Hematopoietic multipotent progenitor cell treated with erythropoietin and hydrocortisone succinate and interleukin-3 and kit ligand, for 4 days (in vitro differentiated cells): Measurements from ENCODE around the gene SF3B6.
"Not testable (repeated sequence)": the region's sequence is repeated elsewhere in the genome, so short reads cannot be mapped to it uniquely, and the experiment has no call there.

Experiments
- DNase-seq: peaks from one replicate; pipeline ENCODE4 v3.0.0-alpha.2; 2015

Gene SF3B6, protein sequence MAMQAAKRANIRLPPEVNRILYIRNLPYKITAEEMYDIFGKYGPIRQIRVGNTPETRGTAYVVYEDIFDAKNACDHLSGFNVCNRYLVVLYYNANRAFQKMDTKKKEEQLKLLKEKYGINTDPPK

DNA sequence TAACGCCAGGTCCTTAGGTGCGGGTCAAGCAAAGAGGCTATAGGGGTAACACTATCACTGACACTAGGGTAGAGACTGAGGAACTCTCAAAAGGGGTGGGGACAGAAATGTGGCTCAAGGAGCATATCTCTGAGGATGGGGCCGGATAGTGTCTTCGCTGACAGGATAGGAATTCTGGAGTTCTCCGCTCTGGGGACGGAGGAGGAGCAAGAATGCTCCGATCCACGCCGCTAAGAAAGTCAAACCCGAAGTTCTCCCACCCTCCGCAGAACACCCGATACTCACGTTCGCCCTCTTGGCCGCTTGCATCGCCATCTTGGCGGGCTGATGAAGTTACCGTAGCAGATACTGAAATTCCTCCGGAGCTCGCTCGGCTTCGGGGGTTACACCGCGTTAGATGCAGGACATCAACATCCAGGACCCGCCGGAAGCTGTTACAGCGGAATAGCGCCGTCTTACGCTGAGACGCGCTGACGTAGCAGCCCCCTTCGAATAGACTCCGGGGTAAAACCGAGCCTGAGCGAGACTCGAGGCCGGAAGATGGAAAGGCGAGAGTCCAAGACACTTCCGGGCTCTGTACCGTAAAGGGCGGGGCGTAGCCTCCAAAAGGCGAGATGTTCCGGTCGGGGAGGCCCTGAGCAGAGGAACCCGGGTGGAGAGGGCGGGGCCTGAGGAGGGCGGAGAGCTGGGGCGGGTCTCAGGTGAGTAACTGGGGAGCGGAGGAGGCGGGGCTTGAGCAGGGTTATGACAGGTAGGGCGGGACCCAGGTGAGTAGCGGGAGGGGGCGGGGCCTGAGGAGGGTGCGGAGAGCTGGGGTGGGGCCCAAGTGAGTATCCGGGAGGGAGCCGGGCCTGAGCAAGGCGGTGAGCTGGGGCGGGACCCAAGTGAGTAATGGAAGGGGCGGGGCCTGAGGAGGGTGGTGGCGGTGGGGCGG is at the start of gene SF3B6:
SF3B6 (minus strand) TSS at position 412 of the 934 bp plus-strand sequence; CDS start at position 315, 97 bp downstream.
- DNase-seq = peak; percentile 100

DNA sequence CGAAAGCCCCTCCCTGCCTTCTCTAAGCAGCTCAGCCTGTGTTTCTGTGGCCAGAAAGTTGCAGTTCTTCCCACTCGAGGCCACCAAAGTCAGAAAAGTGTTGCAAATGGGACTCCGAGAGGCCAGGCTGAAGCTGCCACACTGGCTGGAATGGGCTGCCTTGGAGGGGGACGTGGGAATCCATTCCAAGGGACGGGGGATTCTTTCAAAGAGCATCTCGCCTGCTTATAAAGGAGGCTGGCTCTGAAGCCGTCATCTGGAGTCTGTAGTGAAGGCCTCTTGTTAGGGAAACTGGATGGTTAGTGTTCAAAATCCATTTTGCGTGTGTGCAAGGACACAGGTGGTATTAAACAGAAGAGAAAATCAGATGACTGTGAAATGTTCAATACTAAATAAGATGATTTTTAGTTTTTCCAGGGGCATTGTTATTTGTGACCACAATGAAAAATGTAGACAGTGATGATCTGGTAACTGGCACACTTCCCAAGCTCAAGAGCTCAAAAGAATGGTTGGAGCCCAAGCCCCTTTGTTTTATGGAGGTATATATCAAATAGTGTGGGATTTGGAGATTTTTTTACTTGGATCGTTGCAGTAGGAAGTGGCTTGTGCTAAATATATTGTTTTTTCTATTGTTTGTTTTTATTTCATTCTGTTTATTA is 47.9 kb upstream of the SF3B6 start:
- no peak for DNase-seq

DNA sequence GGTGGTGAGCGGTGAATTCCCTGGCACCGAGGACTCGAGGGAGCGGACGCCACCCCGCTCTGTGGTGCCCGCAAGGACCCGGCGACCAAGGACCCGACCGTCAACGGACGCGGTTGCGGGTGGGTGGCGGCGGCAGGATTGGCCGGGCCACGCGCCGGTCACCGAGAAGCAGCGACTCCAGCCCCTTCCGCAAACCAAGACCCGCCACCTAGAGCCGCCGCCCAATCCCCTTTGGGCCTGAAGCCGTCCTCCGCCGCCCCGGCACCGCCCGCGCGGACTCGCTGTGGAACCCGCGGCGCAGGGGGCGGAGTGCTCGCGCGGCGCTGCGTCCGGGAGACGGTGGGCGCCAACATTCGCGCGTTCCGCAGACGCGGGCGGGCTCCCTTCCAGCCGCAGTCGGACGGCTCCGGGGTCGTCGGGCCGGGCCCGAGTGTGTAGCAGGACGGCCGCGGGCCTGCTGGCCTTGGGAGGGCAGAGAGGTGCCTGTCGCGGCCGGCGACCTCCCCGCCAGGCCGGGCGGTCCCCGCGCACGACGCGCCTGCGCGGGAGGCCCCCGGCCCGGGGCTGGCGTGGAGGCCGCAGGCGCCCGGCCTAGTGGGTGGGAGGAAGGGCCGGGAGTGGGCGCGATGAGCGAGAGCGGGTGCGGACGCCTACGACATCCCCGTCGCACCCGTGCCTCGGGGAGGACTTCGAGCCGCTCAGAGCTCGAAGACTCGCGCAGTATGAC is 47.2 kb upstream of the SF3B6 start, which contains the start of the genes FAM228B and PFN4:
FAM228B (plus strand) TSS at position 275 of the 727 bp plus-strand sequence. CDS start 893 bp downstream, outside the sequence.
PFN4 (minus strand) TSS at position 140 of the 727 bp plus-strand sequence. CDS start 799 bp downstream, outside the sequence.
- DNase-seq = peak; percentile 96

DNA sequence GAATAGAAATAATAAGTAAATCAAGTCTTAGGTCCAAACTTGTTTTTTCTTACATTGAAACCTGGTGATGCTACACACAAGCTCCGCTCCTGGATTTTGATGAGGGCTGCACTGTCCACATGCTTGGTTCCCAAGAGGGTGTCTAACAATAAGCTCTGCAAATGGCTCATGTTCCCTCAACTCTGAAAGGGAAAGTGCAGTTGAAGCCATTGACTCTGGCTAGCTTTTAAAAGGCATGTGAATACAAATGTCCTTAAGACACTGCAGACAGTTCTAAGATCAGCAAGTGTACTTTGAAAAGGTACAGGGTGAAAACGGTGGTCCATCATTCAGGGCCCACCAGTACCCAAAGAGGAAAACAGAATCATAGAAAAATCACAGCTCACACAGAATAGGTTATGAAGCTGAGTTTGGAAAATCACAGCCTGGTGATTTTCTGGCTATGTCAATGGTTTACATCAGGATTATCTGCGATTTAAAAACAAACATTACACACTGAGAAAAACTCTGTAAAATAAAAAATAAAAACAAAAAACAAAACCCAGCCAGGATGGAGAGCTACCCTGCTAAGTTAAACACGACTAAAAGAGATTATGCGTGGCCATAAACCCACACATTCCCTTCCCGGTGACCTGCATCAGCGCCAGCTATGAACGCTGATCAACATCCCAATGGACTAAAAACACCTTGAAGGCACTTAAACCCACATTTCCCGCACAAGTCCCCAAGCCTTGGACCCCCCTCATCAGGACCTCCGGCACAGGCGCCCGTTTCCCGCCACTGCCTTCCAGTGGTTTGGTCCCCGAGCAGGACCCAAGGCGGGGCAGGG is 46.5 kb upstream of the SF3B6 start:
- no peak for DNase-seq

DNA sequence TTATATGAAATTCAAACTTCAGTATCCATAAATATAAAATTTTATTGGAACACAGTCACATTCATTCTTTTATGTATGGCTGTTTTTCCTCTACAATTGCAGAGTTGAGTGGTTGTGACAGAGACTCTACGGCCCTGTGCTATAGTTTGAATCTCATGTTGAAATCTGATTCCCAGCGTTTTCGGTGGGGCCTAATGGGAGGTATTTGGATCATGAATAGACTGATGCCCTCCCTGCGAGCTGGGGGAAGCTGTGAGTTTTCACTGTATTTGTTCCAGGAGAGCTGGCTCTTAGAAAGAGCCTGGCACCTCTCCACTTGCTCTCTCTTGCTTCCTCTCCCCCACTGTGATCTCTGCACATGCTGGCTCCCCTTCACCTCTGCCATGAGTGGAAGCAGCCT is 45.3 kb upstream of the SF3B6 start:
- DNase-seq = no peak

DNA sequence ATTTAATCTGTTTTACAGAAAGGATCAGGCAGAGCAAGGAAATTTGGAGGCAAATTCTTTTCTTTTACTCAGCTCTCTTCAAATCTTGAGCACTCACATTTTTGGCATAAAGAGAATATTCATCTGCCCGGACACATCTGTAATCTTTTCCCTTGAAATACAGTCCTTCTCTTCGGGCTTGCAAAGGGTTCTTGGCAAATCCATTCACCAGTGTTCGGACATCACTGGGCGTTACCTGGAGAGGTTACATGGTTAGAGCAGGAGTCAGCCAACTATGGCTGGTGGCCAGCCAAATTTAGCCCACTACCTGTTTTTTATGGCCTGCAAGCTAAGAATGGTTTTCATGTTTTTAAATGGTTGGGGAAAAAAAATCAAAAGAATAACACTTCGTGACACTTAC is 44.9 kb upstream of the SF3B6 start:
- DNase-seq = no peak

DNA sequence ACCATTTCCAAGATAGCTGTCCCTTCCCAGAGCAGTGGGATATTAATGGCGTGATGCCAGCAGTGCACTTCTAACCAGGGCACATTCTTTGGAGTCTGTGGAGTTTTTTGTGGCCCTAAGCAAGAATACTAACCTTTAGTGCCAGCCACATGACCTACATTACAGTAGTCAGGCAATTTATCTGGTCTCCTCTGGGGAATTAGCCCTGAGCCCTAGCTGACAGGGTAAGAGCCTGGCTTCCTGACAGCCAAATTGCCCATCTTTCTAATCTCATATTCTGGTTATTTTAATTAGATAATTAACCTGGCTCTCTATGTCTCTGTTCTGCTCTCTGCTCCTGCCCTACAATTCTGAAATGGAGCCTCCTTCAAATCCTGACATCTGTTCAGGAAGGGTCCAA is 41.8 kb upstream of the SF3B6 start:
- no peak for DNase-seq

DNA sequence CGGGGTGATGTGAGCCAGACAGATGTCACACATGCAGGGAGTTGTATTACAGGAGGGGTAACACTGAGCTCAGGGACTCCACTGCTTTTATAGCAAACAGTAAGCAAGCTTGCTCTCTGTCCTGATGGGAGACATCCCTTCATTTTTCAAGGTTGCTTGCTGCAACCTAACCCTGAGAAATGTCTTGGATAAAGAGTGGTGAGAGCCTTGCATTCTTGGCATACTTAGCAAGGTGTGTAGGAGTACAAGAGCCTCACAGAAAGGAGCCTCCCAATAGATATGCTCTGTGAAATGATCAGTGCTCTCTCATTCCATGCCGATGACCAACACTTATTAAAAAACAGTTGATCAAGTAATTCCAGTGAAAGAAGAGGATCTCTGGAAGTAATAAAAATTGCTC is 38.9 kb upstream of the SF3B6 start:
- DNase-seq = no peak

DNA sequence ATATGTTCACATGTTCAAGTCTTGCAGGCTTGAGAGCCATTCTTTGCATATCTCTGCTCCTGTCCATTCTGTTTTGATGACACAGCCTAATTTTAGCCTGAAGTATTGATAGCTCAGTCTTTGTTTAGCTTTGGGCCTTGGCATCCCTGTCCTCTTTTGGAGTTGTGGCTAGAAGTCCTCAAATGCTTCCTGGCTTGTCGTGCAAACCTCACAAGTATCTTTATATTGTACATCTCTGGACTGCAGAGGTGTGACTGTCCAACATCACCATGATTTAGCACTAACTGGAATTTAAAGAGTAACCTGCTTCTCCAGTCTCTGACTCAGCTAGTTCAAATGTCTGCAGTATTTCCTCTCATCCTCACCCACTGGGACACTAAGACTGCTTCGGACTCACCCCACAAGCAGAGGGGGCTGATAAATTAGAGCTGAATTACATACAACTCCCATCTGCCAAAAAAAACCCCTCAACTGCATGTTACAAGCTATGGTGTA is 35.3 kb upstream of the SF3B6 start:
- no peak for DNase-seq

DNA sequence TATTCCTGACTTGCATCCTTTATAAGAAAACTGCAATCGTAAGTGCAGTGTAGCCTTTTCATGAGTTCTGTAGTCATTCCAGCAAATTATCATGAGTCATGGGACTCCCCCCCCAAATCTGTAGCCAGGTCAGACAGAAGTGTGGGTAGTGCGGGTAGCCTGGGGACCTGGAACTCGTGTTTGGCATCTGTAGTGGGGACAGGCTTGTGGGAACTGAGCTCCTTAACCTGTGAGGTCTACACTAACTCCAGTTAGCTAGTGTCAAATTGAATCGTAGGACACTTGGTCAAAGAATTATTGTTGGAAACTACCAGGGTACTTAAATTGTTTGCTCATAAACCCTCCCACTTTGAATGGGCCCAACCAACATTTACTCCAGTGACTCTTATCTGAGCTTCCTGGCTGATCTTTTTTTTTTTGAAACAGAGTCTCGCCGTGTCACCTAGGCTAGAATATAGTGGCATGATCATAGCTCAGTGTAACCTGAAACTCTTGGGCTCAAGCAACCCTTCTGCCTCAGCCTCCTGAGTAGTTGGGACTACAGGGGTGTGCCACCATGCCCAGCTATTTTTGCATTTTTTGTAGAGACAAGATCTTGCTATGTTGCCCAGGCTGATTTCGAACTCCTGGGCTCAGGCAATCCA is 34.7 kb upstream of the SF3B6 start:
- no peak for DNase-seq

DNA sequence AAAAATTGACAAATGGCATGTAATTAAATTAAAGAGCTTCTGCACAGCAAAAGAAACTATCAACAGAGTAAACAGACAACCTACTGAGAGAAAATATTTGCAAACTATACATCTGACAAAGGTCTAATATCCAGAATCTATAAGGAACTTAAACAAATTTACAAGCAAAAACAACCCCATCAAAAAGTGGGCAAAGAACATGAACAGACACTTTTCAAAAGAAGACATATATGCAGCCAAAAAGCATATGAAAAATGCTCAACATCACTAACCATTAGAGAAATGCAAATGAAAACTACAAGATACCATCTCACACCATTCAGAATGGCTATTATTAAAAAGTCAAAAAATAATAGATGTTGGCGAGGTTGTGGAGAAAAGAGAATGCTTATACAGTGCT is 33.3 kb upstream of the SF3B6 start:
- DNase-seq = not testable (repeated sequence)

DNA sequence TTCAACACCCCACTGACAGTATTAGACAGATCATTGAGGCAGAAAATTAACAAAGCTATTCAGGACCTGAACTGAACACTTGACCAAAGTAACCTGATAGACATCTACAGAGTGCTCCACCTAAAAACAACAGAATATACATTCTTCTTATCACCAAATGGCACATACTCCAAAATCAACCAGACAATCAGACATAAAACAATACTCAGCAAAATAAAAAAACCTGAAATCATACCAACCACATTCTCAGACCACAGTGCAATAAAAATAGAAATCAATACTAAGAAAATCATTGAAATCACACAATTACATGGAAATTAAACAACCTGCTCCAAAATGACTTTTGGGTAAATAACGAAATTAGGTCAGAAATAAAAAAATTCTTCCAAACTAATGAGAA is 31.2 kb upstream of the SF3B6 start:
- DNase-seq = no peak

DNA sequence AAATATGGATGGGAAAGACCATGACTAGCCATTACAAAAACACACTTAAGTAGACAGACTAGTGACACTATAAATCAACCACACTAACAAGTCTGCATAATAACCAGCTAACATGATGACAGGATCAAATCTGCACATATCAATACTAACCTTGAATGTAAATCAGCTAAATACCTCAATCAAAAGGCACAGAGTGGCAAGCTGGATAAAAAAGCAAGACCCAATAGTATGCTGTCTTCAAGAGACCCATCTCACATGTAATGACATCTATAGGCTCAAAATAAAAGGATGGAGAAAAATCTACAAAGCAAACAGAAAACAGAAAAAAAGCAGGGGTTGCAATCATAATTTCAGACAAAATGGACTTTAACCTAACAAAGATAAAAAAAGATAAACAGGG is 30.7 kb upstream of the SF3B6 start:
- DNase-seq = no peak

DNA sequence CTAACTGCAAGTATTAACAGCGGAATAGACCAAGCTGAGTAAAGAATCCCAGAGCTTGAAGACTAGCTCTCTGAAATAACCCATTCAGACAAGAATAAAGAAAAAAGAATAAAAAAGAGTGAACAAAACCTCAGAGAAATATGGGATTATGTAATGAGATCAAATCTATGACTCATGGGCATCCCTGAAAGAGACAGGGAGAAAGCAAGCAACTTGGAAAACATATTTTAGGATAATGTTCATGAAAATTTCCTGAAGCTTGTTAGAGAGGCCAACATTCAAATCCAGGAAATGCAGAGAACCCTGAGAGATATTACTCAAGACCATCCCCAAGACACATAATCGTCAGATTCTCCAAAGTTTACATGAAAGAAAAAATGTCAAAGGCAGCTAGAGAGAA is 29.7 kb upstream of the SF3B6 start:
- DNase-seq = no peak

DNA sequence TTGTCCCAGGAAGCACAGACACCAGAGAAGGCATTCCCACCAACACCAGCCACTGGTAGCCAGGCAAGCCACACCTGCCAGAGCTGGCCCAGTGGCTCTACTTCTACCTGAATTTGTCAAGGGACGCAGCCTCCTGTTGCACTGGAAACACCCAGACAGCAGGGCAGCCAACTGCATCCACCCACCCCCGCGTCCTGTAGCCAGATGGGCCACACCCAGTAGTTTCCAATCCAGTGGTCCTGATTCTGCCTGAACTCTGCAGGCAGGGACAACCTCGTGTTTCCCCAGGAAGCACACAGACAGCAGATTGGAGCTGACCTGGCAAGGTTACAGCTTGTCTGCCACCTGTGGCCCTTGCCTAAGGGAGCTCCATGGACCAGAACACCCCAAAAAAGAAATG is 28.8 kb upstream of the SF3B6 start:
- DNase-seq = no peak

DNA sequence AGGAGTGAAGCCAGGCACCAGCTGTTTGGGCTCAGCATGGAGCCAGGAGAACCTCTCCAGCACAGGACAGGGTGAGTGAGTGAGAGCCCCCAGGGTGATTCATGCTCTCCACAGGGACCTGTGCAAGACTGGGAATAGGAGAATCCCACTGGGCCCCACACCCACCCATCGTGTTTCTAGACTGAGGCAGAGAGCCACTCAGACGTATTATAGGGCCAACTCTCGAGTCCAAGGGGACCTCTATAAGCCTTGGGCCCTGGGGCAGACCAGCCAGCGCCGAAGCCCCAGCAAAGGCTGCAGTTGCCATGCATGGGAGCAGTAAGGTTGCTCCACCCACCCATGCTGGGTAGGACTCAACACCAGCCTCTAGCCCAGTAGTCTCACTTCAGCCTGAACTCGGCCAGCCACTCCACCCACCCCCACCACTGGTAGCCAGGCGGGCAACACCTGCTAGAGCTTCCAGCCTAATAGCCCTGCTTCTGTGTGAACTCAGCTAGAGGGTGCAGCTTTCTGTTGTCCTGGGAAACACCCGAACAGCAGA is 28.1 kb upstream of the SF3B6 start:
- DNase-seq = no peak

DNA sequence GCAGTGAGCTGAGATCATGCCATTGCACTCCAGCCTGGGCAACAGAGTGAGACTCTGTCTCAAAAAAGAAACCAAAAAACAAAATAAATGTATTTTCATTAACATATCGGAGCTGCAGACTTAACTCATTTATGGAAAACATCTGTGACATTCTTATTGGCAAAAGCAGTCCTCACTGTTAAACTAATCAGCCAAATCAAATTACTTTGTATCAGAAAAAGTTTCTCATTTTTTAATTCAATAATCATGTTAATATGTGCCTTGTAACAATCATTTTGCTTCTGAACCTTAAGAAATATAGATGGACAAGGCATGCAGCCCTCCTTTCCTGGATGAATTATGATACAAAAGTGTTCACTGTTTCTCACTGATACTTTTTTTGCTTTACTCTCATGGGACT is 26.6 kb upstream of the SF3B6 start:
- DNase-seq = no peak

DNA sequence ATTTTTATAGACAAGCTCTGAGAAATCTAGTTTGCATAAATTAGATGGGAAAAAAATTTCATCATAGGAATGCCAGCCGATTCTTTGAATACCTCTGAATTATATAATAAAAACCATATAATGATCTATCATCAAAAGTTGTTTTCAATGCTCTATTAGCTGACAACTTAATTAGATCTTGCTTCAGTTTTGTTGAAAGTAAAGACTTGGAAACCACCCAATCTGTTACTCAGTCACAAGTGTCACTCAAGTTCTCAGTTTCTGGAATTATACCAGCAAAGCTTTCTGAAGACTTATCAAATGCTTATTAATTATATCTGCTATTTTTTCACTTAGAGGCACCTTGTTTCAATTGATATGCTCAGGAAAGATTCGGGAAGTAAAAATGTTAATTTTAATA is 25.9 kb upstream of the SF3B6 start:
- no peak for DNase-seq

DNA sequence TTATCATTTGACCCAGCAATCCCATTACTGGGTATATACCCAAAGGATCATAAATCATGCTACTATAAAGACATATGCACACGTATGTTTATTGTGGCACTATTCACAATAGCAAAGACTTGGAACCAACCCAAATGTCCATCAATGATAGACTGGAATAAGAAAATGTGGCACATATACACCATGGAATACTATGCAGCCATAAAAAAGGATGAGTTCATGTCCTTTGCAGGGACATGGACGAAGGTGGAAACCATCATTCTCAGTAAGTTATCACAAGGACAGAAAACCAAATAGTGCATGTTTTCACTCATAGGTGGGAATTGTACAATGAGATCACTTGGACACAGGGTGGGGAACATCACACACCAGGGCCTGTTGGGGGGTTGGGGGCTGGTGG is 24.6 kb upstream of the SF3B6 start:
- not testable (repeated sequence) for DNase-seq

DNA sequence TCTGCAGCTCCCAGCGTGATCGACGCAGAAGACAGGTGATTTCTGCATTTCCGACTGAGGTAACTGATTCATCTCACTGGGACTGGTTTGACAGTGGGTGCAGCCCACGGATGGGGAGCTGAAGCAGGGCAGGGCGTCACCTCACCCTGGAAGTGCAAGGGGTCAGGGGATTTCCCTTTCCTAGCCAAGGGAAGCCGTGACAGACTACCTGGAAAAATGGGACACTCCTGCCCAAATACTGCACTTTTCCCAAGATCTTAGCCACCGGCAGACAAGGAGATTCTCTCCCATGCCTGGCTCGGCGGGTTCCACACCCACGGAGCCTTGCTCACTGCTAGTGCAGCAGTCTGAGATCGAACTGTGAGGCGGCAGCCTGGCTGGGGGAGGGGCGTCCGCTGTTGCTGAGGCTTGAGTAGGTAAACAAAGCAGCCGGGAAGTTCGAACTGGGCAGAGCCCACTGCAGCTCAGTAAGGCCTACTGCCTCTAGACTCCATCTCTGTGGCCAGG is 19.1 kb upstream of the SF3B6 start:
- not testable (repeated sequence) for DNase-seq

DNA sequence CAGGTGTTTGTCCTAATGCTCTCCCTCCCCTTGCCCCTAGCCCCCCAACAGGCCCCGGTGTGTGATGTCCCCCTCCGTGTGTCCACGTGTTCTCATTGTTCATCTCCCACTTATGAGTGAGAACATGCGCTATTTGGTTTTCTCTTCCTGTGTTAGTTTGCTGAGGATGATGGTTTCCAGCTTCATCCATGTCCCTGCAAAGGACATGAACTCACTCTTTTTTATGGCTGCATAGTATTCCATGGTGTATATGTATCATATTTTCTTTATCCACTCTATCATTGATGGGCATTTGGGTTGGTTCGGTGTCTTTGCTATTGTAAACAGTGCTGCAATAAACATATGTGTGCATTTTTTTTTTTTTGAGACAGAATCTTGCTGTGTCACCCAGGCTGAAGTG is 17.1 kb upstream of the SF3B6 start:
- not testable (repeated sequence) for DNase-seq
